HFF-Myc (cell line): Measurements from ENCODE around the gene RITA1.

Experiments
- DNase-seq: peaks from one replicate; pipeline ENCODE4 v3.0.0-alpha.2; 2011; ENCODE audit warnings: low read depth; ENCODE audit errors: extremely low read depth
- H3K4me3 ChIP-seq: replicated peaks from 2 replicates; pipeline ENCODE4 v1.5.1; 2011; ENCODE audit warnings: low read depth, mild to moderate bottlenecking, control low read depth, low read length
- CTCF ChIP-seq: IDR thresholded peaks from 2 replicates; pipeline ENCODE4 v1.5.1; 2012; ENCODE audit warnings: mild to moderate bottlenecking, low read depth, low read length, control low read depth; ENCODE audit errors: missing control alignments

The RITA1 gene

GRCh38 chr12:113163030-113163360 lies 22.5 kb upstream of the RITA1 start:
- no peak for TF ChIP-seq CTCF
- no peak for DNase-seq
- no peak overlapping the region for H3K4me3 ChIP-seq

GRCh38 chr12:113164014-113164413 lies 21.5 kb upstream of the RITA1 start:
- H3K4me3 ChIP-seq, result no peak overlapping the region
- no peak for DNase-seq
- no peak for TF ChIP-seq CTCF

DNA sequence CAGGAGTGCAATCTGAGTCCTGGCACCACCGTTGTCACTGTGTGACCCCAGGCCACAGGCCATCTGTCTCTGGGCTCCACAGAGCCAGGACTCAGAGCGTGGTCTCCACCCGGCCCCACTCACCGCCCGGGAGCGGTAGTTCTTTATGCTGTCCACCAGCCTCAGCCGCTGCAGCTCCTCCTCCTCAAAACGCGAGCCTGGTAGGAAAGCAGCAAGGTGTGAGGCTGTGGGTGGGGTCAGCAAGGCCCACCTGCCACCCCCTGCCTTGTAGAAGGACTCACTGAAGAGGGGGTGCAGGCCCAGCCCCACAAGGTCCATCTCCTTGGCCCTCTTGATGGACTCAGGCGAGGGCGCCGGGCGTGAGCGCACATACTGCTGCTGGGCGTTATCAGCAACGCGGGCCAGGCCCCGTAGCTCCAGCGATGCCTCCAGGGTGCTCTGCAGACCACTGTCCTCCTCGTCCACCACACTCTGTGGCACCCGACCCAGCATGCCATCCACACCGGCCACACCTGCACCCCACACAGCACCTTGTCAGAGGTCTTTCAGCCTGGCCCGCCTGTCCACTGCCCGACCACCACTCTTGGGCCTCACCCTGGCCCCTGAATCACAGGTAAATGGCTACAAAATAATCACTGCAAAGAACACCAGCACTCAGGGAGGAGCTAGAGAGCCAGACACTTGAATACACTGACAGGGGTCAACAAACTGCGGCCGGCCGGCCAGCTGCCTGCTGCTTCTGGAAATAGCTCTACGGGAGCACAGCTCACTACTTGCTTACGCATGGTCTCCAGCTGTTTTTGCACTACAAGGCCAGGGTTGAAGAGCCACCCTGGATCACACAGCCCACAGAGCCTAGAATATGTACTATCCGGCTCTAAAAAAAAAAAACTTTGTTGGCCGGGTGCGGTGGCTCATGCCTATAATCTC lies 19.7 kb upstream of the RITA1 start:
- no peak overlapping the region for H3K4me3 ChIP-seq
- no peak for TF ChIP-seq CTCF
- DNase-seq, result no peak

- DNase-seq, result no peak
- H3K4me3 ChIP-seq, result no peak overlapping the region
- TF ChIP-seq CTCF, result no peak
Measured at GRCh38 chr12:113167868-113168267, 17.7 kb upstream of the RITA1 start.

DNA sequence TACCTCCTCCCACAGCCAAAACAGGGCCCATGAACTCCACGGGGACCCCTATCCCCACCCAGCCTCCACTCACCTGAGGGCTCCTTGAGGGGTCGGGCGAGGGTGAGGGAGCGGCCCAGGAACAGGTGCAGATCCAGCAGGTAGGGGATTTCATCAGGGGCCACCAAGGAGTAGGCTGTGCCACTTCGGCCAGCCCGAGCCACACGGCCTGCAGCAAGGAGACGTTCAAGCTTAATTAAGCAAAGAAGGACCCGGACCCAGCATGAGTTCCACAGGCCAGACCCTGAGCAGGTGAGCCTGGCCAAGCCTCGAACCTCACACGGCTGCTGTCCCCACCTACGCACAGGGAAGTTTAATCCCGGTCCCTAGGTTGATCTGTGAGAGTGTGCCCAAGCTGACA lies 15.8 kb upstream of the RITA1 start:
- TF ChIP-seq CTCF, result no peak

GRCh38 chr12:113170457-113170856 lies 15.1 kb upstream of the RITA1 start:
- TF ChIP-seq CTCF, result no peak
- no peak overlapping the region for H3K4me3 ChIP-seq
- DNase-seq, result no peak

More for the DNA sequence above, 15.8 kb upstream of the RITA1 start:
- H3K4me3 ChIP-seq, result no peak overlapping the region
- DNase-seq, result no peak
